AG04450 (cell line): ENCODE measurements around the gene ARMC6. TPM values are rescaled to one million over a fixed set of nuclear protein-coding genes. Genes with fewer than 3 reads are reported as not detected.
A peak's percentile ranks its signal among the peaks of the same experiment; 100 is the strongest.

Experiments used
- CTCF ChIA-PET: fragments of 300-600, 350-600 bp; formaldehyde crosslinking; extraction: SDS; loops from one replicate; lab custom pipeline; 2022; ENCODE audit warnings: antibody characterized with exemption, inconsistent platforms; lab: Charles Lee
- POLR2A ChIA-PET: fragments of 350-600 bp; formaldehyde crosslinking; extraction: SDS; loops from one replicate; lab custom pipeline; 2021; ENCODE audit warnings: antibody characterized with exemption, inconsistent platforms; lab: Yijun Ruan, JAX
- DNase-seq: peaks from one replicate; pipeline ENCODE4 v3.0.0-alpha.2; 2011; ENCODE audit warnings: low read depth, low spot score
- H3K27ac ChIP-seq: one replicate; pipeline ENCODE4 v1.5.1; 2012; ENCODE audit warnings: low read depth, low read length, control low read depth
- H3K27me3 ChIP-seq: one replicate; pipeline ENCODE4 v1.6.0; 2012; ENCODE audit warnings: low read length; ENCODE audit not compliant: control insufficient read depth, insufficient read depth
- H3K4me3 ChIP-seq: 2 replicates; pipeline ENCODE4 v1.5.1; 2011; ENCODE audit warnings: mild to moderate bottlenecking, low read depth, low read length, control low read depth
- H3K9me3 ChIP-seq: 2 replicates; pipeline ENCODE4 v1.5.1; 2012; ENCODE audit warnings: low read length; ENCODE audit not compliant: control insufficient read depth, insufficient read depth
- polyA plus RNA-seq: library from polyadenylated mRNA; depleted of rRNA; stranded (reverse); fragments of >200 nt; gene quantifications from 2 replicates; pipeline ENCODE4 v1.2.3, GENCODE V29; 2011
- TF ChIP-seq, protein P1 (sequence below): IDR thresholded peaks from 2 replicates; pipeline ENCODE4 v1.5.1; 2011; ENCODE audit warnings: low read depth, low read length, control low read depth, inconsistent platforms

Gene ARMC6
- polyA plus RNA-seq, 1 experiment, result 18.9 TPM

DNA sequence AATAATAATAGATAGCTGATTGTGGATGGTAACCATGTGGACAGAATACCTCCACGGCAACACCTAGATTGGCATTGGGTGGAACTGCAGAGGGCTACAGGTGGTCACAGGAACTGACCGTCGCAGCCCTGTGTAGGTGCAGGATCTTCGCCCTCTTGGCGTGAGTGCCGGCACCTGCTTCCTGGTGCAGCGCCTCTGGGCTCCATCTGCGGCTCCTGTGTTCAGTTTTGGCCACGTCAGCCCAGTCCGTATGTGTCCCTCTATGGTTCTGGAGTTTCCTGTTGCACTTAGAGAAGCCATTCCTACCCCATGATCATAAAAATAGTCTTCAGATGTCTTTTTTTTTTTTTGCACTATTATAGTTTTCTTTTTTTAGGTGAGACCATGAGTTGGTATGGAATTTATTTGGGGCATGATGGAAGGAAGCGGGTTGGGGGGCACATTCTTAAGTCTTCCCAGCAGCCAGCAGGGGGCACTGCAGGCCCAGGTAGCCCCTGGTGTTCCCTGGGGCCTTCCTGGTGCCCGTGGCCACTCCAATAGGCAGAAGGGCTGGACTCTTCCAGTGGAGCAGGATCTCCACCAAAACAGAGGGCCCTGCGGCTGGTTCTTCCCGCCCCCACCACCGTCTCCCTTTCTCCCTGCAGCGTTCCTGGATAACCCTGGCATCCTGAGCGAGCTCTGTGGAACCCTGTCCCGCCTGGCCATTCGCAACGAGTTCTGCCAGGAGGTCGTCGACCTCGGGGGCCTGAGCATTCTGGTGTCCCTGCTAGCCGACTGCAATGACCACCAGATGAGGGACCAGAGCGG, 20.3 kb downstream of the ARMC6 start:
- Histone ChIP-seq H3K4me3 (no peak overlapping the region), H3K27ac (no peak overlapping the region), H3K9me3 (no peaks in the 10 kb centered on the region; the same call in 1 of the 2 replicates), H3K27me3 (no peaks in the 10 kb centered on the region)
- CTCF ChIA-PET, result interaction anchor here (0.6 to 1.9 kb wide), 8 partner anchors 13 to 121 kb away, joined by 3 to 9 read pairs (median 4); no protein-coding TSS in a partner anchor
- DNase-seq, result no peak
- POLR2A ChIA-PET, result interaction anchor here (0.6 to 1.0 kb wide), 2 partner anchors 10 to 87 kb away, joined by 3 read pairs; partner anchors contain the start of gene SLC25A42
- TF ChIP-seq, protein P1, sequence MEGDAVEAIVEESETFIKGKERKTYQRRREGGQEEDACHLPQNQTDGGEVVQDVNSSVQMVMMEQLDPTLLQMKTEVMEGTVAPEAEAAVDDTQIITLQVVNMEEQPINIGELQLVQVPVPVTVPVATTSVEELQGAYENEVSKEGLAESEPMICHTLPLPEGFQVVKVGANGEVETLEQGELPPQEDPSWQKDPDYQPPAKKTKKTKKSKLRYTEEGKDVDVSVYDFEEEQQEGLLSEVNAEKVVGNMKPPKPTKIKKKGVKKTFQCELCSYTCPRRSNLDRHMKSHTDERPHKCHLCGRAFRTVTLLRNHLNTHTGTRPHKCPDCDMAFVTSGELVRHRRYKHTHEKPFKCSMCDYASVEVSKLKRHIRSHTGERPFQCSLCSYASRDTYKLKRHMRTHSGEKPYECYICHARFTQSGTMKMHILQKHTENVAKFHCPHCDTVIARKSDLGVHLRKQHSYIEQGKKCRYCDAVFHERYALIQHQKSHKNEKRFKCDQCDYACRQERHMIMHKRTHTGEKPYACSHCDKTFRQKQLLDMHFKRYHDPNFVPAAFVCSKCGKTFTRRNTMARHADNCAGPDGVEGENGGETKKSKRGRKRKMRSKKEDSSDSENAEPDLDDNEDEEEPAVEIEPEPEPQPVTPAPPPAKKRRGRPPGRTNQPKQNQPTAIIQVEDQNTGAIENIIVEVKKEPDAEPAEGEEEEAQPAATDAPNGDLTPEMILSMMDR, result peak; percentile 78

DNA sequence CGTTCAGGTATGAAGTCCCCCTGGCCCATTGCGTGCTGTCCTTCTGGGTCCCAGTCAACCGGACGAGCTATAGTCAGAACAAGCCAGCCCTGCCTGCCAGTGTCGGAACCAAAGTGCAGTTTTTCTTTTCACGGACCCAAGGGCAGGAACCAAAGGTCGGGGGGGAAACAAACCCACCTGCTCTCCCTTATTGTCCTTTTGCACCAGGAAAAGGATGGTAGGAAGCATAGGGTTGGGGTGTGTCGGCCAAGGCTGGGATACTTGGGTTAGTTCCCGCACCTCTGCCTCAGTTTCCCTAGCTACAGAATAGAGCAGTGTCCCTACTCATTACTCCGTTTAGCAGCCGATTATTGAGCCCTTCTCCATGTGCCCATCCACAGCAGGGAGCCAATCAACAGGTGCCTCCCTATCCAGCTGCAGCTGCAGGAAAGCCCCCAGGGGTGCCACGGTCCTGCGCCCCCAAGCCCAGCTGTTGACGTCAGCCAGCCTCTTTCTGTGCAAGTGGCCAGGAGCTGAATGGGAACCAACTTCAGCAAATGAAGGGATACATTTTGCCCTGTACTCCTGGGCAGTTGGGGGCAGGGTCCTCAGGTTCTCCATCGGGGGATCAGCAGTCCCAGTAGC, 21.0 kb downstream of the ARMC6 start:
- Histone ChIP-seq H3K9me3 (no peaks in the 10 kb centered on the region; the same call in 1 of the 2 replicates), H3K27ac (no peak overlapping the region), H3K4me3 (no peak overlapping the region), H3K27me3 (no peaks in the 10 kb centered on the region)
- ChIA-PET POLR2A (interaction anchor here (0.6 to 1.0 kb wide), 2 partner anchors 9 to 86 kb away, joined by 3 read pairs; partner anchors contain the start of gene SLC25A42), CTCF (interaction anchor here (0.6 to 1.8 kb wide), 6 partner anchors 18 to 120 kb away, joined by 3 to 8 read pairs (median 4); no protein-coding TSS in a partner anchor)
- DNase-seq, result no peak
- TF ChIP-seq, protein P1, result no peak

DNA sequence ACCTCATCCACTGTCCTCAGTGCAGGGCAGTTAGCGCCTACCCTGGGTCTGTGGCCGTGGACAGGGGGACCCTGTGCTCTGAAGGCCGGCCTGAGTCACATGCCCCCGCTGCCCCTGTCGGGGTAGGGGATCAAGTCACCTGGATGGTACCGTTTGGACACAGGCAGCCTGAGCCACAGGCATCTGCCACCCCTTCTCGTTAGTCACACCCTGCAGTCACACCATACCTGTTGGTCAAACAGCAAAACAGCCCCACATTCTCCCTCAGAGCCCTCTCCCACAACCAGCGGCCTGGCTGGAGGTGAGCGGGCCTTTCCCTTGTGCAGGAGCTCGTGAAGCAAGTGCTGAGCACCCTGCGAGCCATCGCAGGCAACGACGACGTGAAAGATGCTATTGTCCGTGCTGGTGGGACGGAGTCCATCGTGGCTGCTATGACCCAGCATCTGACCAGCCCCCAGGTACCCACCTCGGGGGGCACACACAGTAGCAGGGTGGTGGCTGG, 21.6 kb downstream of the ARMC6 start:
- Histone ChIP-seq H3K27ac (no peak overlapping the region), H3K27me3 (no peaks in the 10 kb centered on the region), H3K4me3 (no peak overlapping the region), H3K9me3 (no peaks in the 10 kb centered on the region; the same call in 1 of the 2 replicates)
- POLR2A ChIA-PET, result no interaction called here
- TF ChIP-seq, protein P1, result no peak
- DNase-seq, result no peak
- CTCF ChIA-PET, result interaction anchor here (1.0 to 1.8 kb wide), 2 partner anchors 20 to 119 kb away, joined by 4 to 8 read pairs; no protein-coding TSS in a partner anchor

DNA sequence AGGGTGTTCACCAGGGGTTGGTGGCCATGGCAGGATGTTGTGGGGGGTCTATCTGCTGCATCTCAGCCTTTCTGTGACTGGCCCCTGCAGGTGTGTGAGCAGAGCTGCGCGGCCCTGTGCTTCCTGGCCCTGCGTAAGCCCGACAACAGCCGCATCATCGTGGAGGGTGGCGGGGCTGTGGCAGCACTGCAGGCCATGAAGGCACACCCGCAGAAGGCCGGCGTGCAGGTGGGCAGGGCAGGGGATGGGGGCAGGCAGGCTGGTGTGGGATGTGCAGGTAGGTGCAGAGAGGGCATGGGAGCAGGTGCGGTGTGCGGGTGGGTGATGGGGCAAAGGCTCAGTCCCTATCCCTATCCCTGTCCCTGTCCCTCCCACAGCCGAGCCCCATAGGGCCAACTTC, 22.3 kb downstream of the ARMC6 start:
- H3K9me3 ChIP-seq, result no peaks in the 10 kb centered on the region; the same call in 1 of the 2 replicates
- no peak overlapping the region for H3K27ac ChIP-seq
- DNase-seq, result no peak
- TF ChIP-seq, protein P1, result no peak
- no peaks in the 10 kb centered on the region for H3K27me3 ChIP-seq
- CTCF ChIA-PET, result interaction anchor here (1.8 kb wide), 1 partner anchor 119 kb away, joined by 8 read pairs; no protein-coding TSS in a partner anchor
- H3K4me3 ChIP-seq, result no peak overlapping the region
- POLR2A ChIA-PET, result no interaction called here
